HepG2 (cell line): ENCODE measurements around the gene FBXO30. TPM values are rescaled to one million over a fixed set of nuclear protein-coding genes. Genes with fewer than 3 reads are reported as not detected.

Experiments
- HOXA9 ChIP-seq: sonication (generic); formaldehyde crosslinking; IDR thresholded peaks from 2 replicates; pipeline ENCODE4 v1.8.1; 2022; ENCODE audit warnings: missing genetic modification reagents, mild to moderate bottlenecking, moderate library complexity, borderline replicate concordance
- PAWR ChIP-seq: sonication (generic); formaldehyde crosslinking; IDR thresholded peaks from 2 replicates; pipeline ENCODE4 v1.4.0; 2020; ENCODE audit warnings: missing genetic modification reagents, mild to moderate bottlenecking, borderline replicate concordance
- POLR2G ChIP-seq: fragments of 200-400 bp; formaldehyde crosslinking; IDR thresholded peaks from 2 replicates; pipeline ENCODE4 v1.6.1; 2018; ENCODE audit warnings: mild to moderate bottlenecking, low read depth, low read length, moderate library complexity
- YEATS2 ChIP-seq: sonication (generic); formaldehyde crosslinking; IDR thresholded peaks from 2 replicates; pipeline ENCODE4 v1.4.0; 2020; ENCODE audit warnings: missing genetic modification reagents, borderline replicate concordance
- ZNF138 ChIP-seq: sonication (generic); formaldehyde crosslinking; IDR thresholded peaks from 2 replicates; pipeline ENCODE4 v1.5.0; 2020; ENCODE audit warnings: mild to moderate bottlenecking, low read depth, missing genetic modification reagents
- ZNF205 ChIP-seq: IDR thresholded peaks from 2 replicates; pipeline ENCODE4 v1.6.1; 2018; ENCODE audit warnings: missing biosample characterization, missing genetic modification reagents
- ZNF619 ChIP-seq: sonication (generic); formaldehyde crosslinking; IDR thresholded peaks from 2 replicates; pipeline ENCODE4 v1.4.0; 2020; ENCODE audit warnings: mild to moderate bottlenecking, missing genetic modification reagents
- polyA plus RNA-seq, 8 experiments: library from polyadenylated mRNA; depleted of rRNA in 3 of 8; stranded (reverse) in 7 of 8; unstranded in 1 of 8; fragments of >200 nt; fragmentation: Illumina TruSeq in 4 of 8; extraction: Trizol in 4 of 8; gene quantifications; 2 replicates each; pipeline versions ENCODE4 v1.2.1 to v1.2.3, GENCODE V29; 2011 to 2016; ENCODE audit warnings: low read depth in 4 of 8, missing spikeins in 1 of 8, mixed read lengths in 1 of 8; ENCODE audit not compliant: insufficient read depth in 1 of 8
- total RNA-seq, 5 experiments: library from RNA; depleted of rRNA; stranded (reverse); fragments of >200 nt; fragmentation: Illumina TruSeq; extraction: Trizol; gene quantifications; 2 replicates each; pipeline ENCODE4 v1.2.3, GENCODE V29; 2016; ENCODE audit warnings: low read depth in 1 of 5
- TF ChIP-seq, protein P1 (sequence below): sonication (generic); formaldehyde crosslinking; IDR thresholded peaks from 2 replicates; pipeline ENCODE4 v1.4.0; 2020; ENCODE audit warnings: missing genetic modification reagents
- TF ChIP-seq, protein P2 (sequence below): sonication (generic); formaldehyde crosslinking; IDR thresholded peaks from 2 replicates; pipeline ENCODE4 v1.4.0; 2020; ENCODE audit warnings: missing genetic modification reagents, borderline replicate concordance

The FBXO30 gene
- total and polyA plus RNA-seq, 2 of the 13 experiments (the other 11 are each of a cell fraction or from before 2014, with no cell fraction given) = 3.2 to 7.1 TPM

DNA sequence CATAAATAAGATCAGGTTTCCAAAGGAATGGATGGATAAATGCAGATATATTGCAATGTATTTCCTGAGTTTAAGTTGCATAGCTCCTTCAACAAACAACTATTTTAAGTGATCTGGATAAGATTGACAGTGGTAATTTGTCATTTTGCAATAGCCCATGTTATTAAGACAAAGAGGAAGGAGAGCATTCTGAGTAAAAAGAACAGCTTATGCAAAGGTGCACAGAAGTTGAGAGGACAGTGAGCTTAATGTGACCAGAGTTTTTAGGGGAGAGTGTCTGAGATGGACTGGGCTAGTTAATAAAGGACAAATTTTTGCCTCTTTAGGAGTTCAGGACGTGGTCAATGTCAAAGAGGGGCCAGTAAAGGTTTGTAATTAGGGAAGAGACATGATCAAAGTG, 48.8 kb upstream of the FBXO30 start (continued):
- TF ChIP-seq, protein P1, sequence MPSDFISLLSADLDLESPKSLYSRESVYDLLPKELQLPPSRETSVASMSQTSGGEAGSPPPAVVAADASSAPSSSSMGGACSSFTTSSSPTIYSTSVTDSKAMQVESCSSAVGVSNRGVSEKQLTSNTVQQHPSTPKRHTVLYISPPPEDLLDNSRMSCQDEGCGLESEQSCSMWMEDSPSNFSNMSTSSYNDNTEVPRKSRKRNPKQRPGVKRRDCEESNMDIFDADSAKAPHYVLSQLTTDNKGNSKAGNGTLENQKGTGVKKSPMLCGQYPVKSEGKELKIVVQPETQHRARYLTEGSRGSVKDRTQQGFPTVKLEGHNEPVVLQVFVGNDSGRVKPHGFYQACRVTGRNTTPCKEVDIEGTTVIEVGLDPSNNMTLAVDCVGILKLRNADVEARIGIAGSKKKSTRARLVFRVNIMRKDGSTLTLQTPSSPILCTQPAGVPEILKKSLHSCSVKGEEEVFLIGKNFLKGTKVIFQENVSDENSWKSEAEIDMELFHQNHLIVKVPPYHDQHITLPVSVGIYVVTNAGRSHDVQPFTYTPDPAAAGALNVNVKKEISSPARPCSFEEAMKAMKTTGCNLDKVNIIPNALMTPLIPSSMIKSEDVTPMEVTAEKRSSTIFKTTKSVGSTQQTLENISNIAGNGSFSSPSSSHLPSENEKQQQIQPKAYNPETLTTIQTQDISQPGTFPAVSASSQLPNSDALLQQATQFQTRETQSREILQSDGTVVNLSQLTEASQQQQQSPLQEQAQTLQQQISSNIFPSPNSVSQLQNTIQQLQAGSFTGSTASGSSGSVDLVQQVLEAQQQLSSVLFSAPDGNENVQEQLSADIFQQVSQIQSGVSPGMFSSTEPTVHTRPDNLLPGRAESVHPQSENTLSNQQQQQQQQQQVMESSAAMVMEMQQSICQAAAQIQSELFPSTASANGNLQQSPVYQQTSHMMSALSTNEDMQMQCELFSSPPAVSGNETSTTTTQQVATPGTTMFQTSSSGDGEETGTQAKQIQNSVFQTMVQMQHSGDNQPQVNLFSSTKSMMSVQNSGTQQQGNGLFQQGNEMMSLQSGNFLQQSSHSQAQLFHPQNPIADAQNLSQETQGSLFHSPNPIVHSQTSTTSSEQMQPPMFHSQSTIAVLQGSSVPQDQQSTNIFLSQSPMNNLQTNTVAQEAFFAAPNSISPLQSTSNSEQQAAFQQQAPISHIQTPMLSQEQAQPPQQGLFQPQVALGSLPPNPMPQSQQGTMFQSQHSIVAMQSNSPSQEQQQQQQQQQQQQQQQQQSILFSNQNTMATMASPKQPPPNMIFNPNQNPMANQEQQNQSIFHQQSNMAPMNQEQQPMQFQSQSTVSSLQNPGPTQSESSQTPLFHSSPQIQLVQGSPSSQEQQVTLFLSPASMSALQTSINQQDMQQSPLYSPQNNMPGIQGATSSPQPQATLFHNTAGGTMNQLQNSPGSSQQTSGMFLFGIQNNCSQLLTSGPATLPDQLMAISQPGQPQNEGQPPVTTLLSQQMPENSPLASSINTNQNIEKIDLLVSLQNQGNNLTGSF (CRISPR knock-in tag) = no peak
- TF ChIP-seq, protein P2, sequence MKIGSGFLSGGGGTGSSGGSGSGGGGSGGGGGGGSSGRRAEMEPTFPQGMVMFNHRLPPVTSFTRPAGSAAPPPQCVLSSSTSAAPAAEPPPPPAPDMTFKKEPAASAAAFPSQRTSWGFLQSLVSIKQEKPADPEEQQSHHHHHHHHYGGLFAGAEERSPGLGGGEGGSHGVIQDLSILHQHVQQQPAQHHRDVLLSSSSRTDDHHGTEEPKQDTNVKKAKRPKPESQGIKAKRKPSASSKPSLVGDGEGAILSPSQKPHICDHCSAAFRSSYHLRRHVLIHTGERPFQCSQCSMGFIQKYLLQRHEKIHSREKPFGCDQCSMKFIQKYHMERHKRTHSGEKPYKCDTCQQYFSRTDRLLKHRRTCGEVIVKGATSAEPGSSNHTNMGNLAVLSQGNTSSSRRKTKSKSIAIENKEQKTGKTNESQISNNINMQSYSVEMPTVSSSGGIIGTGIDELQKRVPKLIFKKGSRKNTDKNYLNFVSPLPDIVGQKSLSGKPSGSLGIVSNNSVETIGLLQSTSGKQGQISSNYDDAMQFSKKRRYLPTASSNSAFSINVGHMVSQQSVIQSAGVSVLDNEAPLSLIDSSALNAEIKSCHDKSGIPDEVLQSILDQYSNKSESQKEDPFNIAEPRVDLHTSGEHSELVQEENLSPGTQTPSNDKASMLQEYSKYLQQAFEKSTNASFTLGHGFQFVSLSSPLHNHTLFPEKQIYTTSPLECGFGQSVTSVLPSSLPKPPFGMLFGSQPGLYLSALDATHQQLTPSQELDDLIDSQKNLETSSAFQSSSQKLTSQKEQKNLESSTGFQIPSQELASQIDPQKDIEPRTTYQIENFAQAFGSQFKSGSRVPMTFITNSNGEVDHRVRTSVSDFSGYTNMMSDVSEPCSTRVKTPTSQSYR (CRISPR knock-in tag) = no peak
- TF ChIP-seq ZNF619 (CRISPR knock-in tag) = no peak
- no peak for TF ChIP-seq ZNF138 (CRISPR knock-in tag)
- no peak for TF ChIP-seq PAWR (CRISPR knock-in tag)
- TF ChIP-seq POLR2G = no peak
- TF ChIP-seq HOXA9 (CRISPR knock-in tag) = no peak
- TF ChIP-seq YEATS2 = no peak
- no peak for TF ChIP-seq ZNF205 (CRISPR knock-in tag)
